Measurements from ENCODE around the gene ERBB3.

Gene ERBB3

GRCh38 chr12:56146492-56147460, 66.8 kb downstream of the ERBB3 start:
- Mint-ChIP-seq H3K4me3 (no peak overlapping the region), H3K4me1 (peaks cover 24 to 30% of the 10 kb centered on the region in 2 donors), H3K27ac (no peak overlapping the region), H3K27me3 (no peaks in the 10 kb centered on the region), H3K36me3 (peaks cover 22 to 25% of the 10 kb centered on the region in 2 donors), H3K9me3 (no peaks in the 10 kb centered on the region)
- DNase-seq, result no peak
- no peak for ATAC-seq (replicated peaks)

DNA sequence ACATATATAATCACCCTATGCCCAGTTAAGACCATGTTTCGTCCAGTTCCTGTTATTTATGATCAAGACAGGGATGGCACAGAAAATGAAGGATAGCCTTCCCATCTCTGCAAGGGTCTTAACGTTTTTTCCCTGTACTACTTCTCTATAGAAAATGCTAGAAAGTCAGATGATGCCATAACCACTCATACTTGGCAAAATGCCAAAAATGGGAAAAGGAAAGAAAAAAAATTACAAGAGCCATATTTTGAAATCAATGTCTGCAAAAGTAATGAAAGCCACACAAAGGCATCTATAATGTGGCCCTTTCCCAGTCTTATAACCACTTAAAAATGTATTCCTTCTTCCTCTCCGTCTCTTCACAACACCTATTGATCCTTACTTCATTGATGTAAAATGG, 70.6 kb downstream of the ERBB3 start:
- ATAC-seq (replicated peaks) (no peak), DNase-seq (no peak)
- Mint-ChIP-seq H3K4me1 (peaks cover 25 to 51% of the 10 kb centered on the region in 2 donors), H3K4me3 (peak overlapping the region in 1 of 2 donors; percentile 36), H3K9me3 (no peaks in the 10 kb centered on the region), H3K27ac (peak overlapping the region; percentile 79), H3K36me3 (peaks cover 8 to 9% of the 10 kb centered on the region in 2 donors), H3K27me3 (no peaks in the 10 kb centered on the region)

DNA sequence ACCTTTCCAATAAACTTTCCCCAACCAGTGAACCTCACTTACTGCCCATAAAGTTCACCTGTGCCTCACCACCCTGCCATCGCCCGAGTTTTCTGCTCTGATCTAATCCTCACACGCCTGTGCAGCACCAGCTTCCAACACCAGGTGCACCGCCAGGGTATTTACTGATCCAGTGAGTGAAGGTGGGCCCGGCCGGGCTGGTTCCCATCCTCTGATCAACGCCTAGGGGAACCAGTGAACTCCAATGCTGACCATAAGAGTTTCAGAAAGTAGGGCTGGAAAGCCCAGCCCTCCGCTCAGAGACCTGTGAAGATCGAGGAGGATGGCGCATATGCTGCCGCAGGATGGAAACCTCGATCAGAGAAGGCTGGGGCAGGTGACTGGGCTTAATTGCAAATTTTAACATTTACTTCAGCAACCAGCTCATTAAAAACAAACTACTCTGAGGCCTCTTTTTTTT, 71.7 kb downstream of the ERBB3 start:
- H3K9me3 Mint-ChIP-seq, result no peaks in the 10 kb centered on the region
- H3K4me3 Mint-ChIP-seq, result peak overlapping the region; percentile 92 to 97
- peaks cover 10 to 11% of the 10 kb centered on the region in 2 donors for H3K36me3 Mint-ChIP-seq
- no peaks in the 10 kb centered on the region for H3K27me3 Mint-ChIP-seq
- ATAC-seq (replicated peaks), result peak; percentile 81 to 82
- peak overlapping the region; percentile 97 for H3K27ac Mint-ChIP-seq
- DNase-seq, result peak; percentile 64
- peaks cover 25 to 54% of the 10 kb centered on the region in 2 donors for H3K4me1 Mint-ChIP-seq

DNA sequence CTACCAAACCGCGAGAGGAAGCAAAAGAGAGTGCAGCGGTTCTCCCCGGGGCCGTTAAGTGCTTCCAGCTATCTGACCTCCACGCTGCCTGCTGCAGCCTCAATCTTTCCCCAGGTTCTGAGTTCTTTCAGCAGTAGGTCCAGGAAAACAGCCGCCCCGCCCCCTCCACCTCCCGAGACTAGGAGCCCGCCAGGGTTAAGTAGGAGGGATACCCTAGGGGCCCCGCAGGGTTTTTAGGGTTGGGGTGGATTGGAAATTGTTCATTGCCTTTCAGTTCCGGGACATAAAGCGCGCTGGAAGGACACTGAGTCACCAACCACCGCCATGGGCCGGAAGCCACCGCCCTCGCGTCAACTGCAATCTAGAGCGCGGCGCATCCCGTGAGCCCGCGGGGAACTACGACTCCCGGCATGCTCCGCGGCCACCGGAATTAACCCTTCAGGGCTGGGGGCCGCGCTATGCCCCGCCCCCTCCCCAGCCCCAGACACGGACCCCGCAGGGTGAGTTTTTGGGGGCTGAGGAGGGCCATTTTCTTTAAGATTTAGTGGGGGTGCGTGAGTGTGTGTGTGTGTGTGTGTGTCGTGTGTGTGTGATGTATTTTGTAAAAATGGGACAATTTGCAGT, 72.3 kb downstream of the ERBB3 start, which contains the start of gene MYL6B:
Gene MYL6B (plus strand): TSS at position 456 of the 624 bp plus-strand sequence. CDS start 1,332 bp downstream, outside the sequence.
- Mint-ChIP-seq H3K4me1 (peaks cover 25 to 57% of the 10 kb centered on the region in 2 donors), H3K9me3 (no peaks in the 10 kb centered on the region), H3K36me3 (peaks cover 10 to 11% of the 10 kb centered on the region in 2 donors), H3K27ac (peak within 1 kb of the TSS; percentile 97), H3K27me3 (no peaks in the 10 kb centered on the region), H3K4me3 (peak within 1 kb of the TSS; percentile 92 to 97)
- DNase-seq (peak; percentile 88), ATAC-seq (replicated peaks) (peak; percentile 90 to 92)
